ENCODE data around the gene RAP1B.

The RAP1B gene

GRCh38 chr12:68686595-68687521 is 76.2 kb downstream of the RAP1B start, which contains the start of gene NUP107:
TSS of gene NUP107 (plus strand) at chr12:68686978. CDS start at chr12:68687066, 88 bp downstream.
- TF ChIP-seq TAF1 (IDR thresholded peaks at IDR 0.05; ENCODE audit: borderline replicate concordance, insufficient read depth, low read length) (peak; percentile 94; the same call in 1 of the 2 replicates), POLR2AphosphoS5 (IDR thresholded peaks at IDR 0.05; ENCODE audit: low read depth, low read length) (peak; percentile 79), FOXP2 (optimal IDR thresholded peaks at IDR 0.05; ENCODE audit: borderline replicate concordance, extremely low read depth, extremely low read length, insufficient read depth) (peak; percentile 58), REST (IDR thresholded peaks at IDR 0.05; ENCODE audit: insufficient read depth in 1 of 2, low read depth in 2 of 2, low read length in 2 of 2) (no peak; a peak in 1 of 4 replicates), SIN3A (IDR thresholded peaks at IDR 0.05; ENCODE audit: borderline replicate concordance, insufficient read depth, low read length) (no peak; the same call in 1 of the 2 replicates)

GRCh38 chr12:68695454-68695853 is 84.8 kb downstream of the RAP1B start:
- TF ChIP-seq SIN3A (IDR thresholded peaks at IDR 0.05; ENCODE audit: borderline replicate concordance, insufficient read depth, low read length), result no peak
- no peak for TF ChIP-seq TAF1 (IDR thresholded peaks at IDR 0.05; ENCODE audit: borderline replicate concordance, insufficient read depth, low read length)
- no peak for TF ChIP-seq POLR2AphosphoS5 (IDR thresholded peaks at IDR 0.05; ENCODE audit: low read depth, low read length)
- no peak for TF ChIP-seq REST (IDR thresholded peaks at IDR 0.05; ENCODE audit: insufficient read depth in 1 of 2, low read depth in 2 of 2, low read length in 2 of 2)
- no peak for TF ChIP-seq FOXP2 (optimal IDR thresholded peaks at IDR 0.05; ENCODE audit: borderline replicate concordance, extremely low read depth, extremely low read length, insufficient read depth)

GRCh38 chr12:68699486-68699885 is 88.8 kb downstream of the RAP1B start:
- TF ChIP-seq TAF1 (IDR thresholded peaks at IDR 0.05; ENCODE audit: borderline replicate concordance, insufficient read depth, low read length), result no peak
- TF ChIP-seq FOXP2 (optimal IDR thresholded peaks at IDR 0.05; ENCODE audit: borderline replicate concordance, extremely low read depth, extremely low read length, insufficient read depth), result no peak
- no peak for TF ChIP-seq SIN3A (IDR thresholded peaks at IDR 0.05; ENCODE audit: borderline replicate concordance, insufficient read depth, low read length)
- TF ChIP-seq POLR2AphosphoS5 (IDR thresholded peaks at IDR 0.05; ENCODE audit: low read depth, low read length), result no peak
- TF ChIP-seq REST (IDR thresholded peaks at IDR 0.05; ENCODE audit: insufficient read depth in 1 of 2, low read depth in 2 of 2, low read length in 2 of 2), result no peak
